ENCODE measurements around the gene GDPD3. TPM values are rescaled to one million over a fixed set of nuclear protein-coding genes. Genes with fewer than 3 reads are reported as not detected.
"Not testable (repeated sequence)": the region's sequence is repeated elsewhere in the genome, so short reads cannot be mapped to it uniquely, and the experiment has no call there.

The GDPD3 gene
- 0.53 and 0.81 TPM in 2 replicates for total RNA-seq

DNA sequence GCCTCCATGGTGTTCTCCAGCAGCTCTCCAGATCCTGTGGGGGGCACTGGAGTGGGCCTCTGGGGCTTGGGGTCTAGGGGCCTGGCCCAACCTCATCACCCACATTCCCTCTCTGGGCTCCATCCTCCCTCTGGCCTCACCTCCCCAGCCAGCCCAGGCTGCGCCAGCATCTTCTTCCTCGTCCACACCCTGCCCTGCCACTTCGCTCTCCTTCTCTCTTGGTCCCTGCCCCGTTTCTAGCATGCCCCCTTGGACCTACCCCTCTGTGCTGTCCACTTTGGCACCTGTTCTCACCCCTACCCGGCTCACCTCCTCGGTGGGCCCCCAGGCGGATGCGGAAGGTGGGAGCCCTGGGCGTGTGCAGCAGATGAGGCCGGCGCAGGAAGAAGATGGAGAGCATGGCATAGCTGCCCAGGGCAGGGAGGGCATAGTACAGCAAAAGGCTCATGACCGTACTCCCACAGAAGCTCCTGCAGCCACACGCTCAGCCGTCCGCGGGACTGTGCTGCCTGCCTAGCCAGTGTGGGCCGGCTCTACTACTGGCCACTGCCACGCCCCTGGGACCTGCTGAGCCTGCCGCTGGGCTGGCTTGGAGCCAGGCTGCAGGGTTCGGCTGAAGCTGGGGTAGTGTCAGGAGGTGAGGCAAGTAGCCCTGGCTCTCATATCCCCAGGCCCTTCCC, at the start of gene GDPD3:
GDPD3 (minus strand) TSS at position 507 of the 680 bp plus-strand sequence; CDS start at position 448, 59 bp downstream.
- DNase-seq (ENCODE audit: low read depth, low spot score), result no peak

DNA sequence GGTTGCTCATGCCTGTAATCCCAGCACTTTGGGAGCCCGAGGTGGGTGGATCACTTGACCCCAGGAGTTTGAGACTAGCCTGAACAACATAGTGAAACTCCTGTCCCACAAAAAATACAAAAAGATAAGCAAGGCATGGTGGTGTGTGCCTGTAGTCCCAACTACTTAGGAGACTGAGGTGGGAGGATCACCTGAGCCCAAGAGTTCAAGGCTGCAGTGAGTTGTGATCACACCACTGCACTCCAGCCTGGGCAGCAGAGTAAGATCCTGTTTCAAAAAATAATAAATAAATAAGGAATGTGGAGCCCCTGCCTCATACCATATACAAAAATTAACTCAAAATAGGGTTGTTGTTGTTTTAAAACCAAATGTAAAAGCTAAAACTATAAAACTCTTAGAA, 43.9 kb upstream of the GDPD3 start:
- no peak for DNase-seq (ENCODE audit: low read depth, low spot score)

- no peak for DNase-seq (ENCODE audit: low read depth, low spot score)
These were observed 41.9 kb upstream of the GDPD3 start for GRCh38 chr16:30155188-30155587.

DNA sequence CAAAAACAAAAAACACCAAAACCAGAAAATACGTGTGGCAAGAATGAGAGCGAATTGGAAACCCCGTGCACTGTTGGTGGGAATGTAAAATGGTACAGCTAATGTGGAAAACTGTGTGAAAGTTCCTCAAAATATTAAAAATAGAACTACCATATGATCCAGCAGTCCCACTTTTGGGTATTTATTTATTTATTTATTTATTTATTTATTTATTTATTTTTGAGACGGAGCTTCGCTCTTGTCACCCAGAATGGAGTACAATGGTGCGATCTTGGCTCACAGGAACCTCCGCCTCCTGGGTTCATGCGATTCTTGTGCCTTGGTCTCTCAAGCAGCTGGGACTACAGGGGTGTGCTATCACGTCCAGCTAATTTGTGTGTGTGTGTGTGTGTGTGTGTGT, 39.2 kb upstream of the GDPD3 start:
- no peak for DNase-seq (ENCODE audit: low read depth, low spot score)

GRCh38 chr16:30151091-30151490, 37.8 kb upstream of the GDPD3 start:
- no peak for DNase-seq (ENCODE audit: low read depth, low spot score)

GRCh38 chr16:30149250-30149930, 36.1 kb upstream of the GDPD3 start:
- DNase-seq (ENCODE audit: low read depth, low spot score), result no peak

GRCh38 chr16:30147843-30148510, 34.6 kb upstream of the GDPD3 start:
- no peak for DNase-seq (ENCODE audit: low read depth, low spot score)

- no peak for DNase-seq (ENCODE audit: low read depth, low spot score)
These were observed 32.3 kb upstream of the GDPD3 start for GRCh38 chr16:30145657-30146056.

DNA sequence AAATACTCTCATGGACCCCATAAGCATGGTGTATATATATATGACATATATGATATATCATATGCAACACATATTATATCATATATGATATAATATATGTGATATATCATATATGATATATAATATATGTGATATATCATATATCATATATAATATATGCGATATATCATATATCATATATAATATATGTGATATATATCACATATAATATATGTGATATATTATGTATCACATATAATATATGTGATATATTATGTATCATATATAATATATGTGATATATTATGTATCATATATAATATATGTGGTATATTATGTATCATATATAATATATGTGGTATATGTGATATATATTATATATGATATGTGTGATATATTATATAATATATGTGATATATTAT, 31.6 kb upstream of the GDPD3 start:
- no peak for DNase-seq (ENCODE audit: low read depth, low spot score)

- DNase-seq (ENCODE audit: low read depth, low spot score), result no peak
These were observed 30.7 kb upstream of the GDPD3 start for GRCh38 chr16:30144017-30144416.

GRCh38 chr16:30143347-30143702, 30.0 kb upstream of the GDPD3 start:
- DNase-seq (ENCODE audit: low read depth, low spot score), result no peak

GRCh38 chr16:30142672-30143346, 29.5 kb upstream of the GDPD3 start:
- no peak for DNase-seq (ENCODE audit: low read depth, low spot score)

DNA sequence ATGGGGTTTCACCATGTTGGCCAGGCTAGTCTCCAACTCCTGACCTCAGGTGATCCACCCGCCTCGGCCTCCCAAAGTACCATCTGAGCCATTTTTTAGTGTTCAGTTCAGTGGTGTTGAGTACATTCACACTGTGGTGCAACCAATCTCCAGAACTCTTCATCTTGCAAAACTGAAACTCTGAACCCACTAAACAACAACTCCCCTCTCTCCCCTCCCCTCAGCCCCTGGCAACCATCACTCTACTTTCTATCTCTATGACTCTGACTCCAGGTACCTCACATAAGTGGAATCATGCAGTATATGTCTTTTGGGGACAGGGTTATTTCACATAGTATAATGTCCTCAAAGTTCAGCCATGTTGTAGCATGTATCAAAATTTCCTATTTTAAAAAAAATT, 28.4 kb upstream of the GDPD3 start:
- DNase-seq (ENCODE audit: low read depth, low spot score), result no peak

- no peak for DNase-seq (ENCODE audit: low read depth, low spot score)
These were observed 26.5 kb upstream of the GDPD3 start for GRCh38 chr16:30139583-30140481.

DNA sequence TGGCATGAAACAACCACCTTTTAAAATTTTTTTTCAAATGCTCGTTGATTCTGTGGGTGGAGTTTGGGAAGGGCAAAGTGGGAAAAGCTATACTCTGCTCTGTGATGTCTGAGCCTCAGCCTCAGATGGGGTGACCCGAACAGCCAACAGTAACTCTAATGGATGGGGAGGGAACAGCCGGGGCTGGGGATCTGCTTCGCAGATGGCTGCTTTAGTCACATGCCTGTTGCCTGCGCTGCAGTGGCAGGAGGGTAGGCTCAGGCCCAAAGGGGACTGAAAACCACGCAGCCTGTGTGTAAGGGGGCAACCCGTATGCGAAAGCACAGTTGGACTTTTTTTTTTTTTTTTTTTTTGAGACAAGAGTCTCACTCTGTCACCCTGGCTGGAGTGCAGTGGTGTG, 24.6 kb upstream of the GDPD3 start:
- DNase-seq (ENCODE audit: low read depth, low spot score), result no peak

GRCh38 chr16:30136971-30137605, 23.8 kb upstream of the GDPD3 start:
- DNase-seq (ENCODE audit: low read depth, low spot score), result no peak

DNA sequence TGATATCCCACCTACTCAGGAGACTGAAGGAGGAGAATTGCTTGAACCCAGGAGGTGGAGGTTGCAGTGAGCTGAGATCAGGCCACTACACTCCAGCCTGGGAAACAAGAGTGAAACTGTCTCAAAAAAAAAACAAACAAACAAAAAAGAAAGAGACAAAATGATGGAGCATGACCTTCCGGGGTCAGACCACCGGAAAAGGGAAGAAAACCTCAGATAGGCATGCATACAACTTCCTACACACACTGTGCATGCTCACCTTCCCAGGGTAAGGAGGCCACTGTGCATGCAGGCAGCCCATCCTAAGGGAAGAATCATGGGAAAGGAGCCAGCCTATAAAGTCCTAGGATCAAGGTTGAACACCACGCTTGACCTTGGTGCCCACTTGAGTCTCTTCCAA, 19.3 kb upstream of the GDPD3 start:
- DNase-seq (ENCODE audit: low read depth, low spot score), result no peak

- DNase-seq (ENCODE audit: low read depth, low spot score), result no peak
These were observed 18.6 kb upstream of the GDPD3 start for GRCh38 chr16:30131869-30132475.

DNA sequence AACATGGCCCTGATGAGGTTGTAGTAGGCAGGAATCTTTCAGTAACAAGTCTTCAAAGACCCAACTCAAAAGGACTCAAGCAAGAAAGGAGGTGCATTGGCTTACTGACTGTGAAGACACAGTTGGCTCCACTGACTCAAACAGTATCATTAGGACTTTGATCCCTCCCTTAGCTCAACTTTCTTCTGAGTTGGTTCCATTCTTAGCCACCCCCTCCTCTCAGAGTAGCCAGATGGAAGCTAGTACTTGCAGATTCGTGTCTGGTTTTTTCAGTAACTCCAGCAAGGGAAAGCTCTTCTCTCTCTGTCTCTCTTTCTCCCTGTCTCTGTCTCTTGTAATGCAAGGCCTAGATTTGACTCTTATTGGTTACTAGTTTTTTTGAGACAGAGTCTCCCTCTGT, 14.7 kb upstream of the GDPD3 start:
- no peak for DNase-seq (ENCODE audit: low read depth, low spot score)

GRCh38 chr16:30125690-30126089, 12.4 kb upstream of the GDPD3 start:
- not testable (repeated sequence) for DNase-seq (ENCODE audit: low read depth, low spot score)
